Omental fat pad (tissue), 4 donors: ENCODE results near the gene GDPD5. TPM values are rescaled to one million over a fixed set of nuclear protein-coding genes. Genes with fewer than 3 reads are reported as not detected.

Experiments used
- ATAC-seq: fragments of 150-250 bp; one replicate; pipeline ENCODE4 v1.9.1; 2016; ENCODE audit warnings: mild to moderate bottlenecking, moderate library complexity; ENCODE audit not compliant: low FRiP score
- DNase-seq: peaks from one replicate; pipeline ENCODE4 v3.0.0-alpha.2; 2019; ENCODE audit warnings: low spot score
- total RNA-seq, 4 donors: library from RNA; depleted of rRNA; stranded (reverse); fragments of >200 nt; gene quantifications; one replicate each; pipeline ENCODE4 v1.1.0, GENCODE V29; 2016
- TF ChIP-seq, protein P1 (sequence below), 3 donors: fragments of 450-650 bp; IDR thresholded peaks; one replicate each; pipeline ENCODE4 v1.5.1; 2016 to 2017; ENCODE audit warnings: antibody characterized with exemption in 3 of 3, mild to moderate bottlenecking in 3 of 3, moderate library complexity in 2 of 3

The GDPD5 gene
- total RNA-seq, 4 donors from 2014 or later: 23.6 to 34.7 (median 31.7) TPM

DNA sequence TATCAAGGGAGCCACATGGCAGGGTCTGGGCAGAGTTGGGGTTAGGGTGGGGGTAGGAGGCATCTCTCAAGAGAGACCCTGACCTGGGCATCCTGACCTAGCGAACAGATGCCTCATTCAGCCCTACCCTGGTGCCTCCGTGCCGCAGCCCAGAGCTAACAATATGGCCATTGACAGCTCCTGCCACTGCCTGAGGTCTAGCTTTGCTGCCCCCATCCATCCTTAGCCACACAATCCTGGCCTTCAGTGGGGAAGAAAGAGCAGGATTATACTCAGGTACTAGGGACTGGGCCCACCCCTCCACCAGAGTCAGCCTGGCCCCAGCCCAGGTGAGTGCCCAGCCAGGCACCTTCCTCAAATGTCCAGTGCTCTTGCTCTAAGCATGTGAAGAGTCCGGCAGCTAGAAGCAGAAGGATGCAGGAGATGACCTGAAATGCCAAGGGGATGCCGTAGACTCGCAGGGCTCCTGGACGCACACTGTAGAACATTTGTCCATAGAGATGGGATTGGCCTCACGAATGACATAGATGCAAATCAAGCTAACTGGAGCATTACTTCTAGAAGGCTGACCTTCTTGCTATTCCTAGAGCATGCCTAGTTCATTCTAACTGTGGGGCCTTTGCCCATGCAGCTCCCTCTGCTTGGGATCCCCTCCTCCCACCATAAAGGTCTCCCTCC lies 23.0 kb upstream of the GDPD5 start:
- TF ChIP-seq, protein P1, sequence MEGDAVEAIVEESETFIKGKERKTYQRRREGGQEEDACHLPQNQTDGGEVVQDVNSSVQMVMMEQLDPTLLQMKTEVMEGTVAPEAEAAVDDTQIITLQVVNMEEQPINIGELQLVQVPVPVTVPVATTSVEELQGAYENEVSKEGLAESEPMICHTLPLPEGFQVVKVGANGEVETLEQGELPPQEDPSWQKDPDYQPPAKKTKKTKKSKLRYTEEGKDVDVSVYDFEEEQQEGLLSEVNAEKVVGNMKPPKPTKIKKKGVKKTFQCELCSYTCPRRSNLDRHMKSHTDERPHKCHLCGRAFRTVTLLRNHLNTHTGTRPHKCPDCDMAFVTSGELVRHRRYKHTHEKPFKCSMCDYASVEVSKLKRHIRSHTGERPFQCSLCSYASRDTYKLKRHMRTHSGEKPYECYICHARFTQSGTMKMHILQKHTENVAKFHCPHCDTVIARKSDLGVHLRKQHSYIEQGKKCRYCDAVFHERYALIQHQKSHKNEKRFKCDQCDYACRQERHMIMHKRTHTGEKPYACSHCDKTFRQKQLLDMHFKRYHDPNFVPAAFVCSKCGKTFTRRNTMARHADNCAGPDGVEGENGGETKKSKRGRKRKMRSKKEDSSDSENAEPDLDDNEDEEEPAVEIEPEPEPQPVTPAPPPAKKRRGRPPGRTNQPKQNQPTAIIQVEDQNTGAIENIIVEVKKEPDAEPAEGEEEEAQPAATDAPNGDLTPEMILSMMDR (IDR thresholded peaks at IDR 0.05): no peak
- DNase-seq (no peak), ATAC-seq (no peak)

DNA sequence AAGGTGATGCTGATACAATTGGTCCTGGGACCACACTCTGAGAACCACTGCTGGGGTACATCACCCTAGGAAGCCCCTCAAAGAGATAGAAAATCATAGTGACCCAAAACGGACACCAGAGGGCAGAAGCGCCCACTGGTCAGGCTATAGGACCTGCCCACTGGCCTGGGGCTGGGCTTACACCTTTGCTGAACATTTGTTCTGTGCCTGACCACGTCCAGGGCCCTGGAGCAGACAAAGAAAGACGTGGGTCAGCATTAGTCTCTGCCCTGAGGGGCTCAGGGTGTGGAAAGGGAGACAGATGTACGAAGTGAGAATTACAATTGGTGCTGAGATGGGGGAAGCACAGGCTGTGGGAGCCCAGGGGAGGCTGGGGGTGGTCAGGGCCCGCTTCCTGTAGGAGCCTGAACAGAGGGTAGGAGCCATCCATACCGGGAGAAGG lies 21.9 kb upstream of the GDPD5 start:
- DNase-seq: peak; percentile 55
- ATAC-seq: peak; percentile 86
- TF ChIP-seq, protein P1 (IDR thresholded peaks at IDR 0.05): peak in 2 of 3 donors; percentile 8 to 87

DNA sequence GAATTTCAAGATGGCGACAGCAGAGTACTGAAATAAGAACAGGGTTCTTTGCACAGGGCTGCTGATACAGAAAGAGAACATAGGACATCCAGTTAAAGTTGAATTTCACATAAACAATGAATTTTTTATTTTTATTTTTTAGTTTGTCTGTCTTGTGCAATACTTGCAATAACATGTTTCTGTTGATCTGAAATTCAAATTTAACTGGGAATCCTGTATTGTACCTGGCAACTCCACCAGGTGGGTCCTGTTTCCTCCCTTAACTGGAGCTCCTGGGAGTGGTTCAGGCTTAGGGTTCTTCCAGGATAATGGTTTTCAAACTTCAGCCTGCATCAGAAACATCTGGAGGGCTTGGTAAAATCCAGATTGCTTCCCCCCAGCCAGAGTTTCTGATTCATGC lies 21.4 kb upstream of the GDPD5 start:
- DNase-seq (no peak), ATAC-seq (no peak)
- TF ChIP-seq, protein P1 (IDR thresholded peaks at IDR 0.05): no peak

DNA sequence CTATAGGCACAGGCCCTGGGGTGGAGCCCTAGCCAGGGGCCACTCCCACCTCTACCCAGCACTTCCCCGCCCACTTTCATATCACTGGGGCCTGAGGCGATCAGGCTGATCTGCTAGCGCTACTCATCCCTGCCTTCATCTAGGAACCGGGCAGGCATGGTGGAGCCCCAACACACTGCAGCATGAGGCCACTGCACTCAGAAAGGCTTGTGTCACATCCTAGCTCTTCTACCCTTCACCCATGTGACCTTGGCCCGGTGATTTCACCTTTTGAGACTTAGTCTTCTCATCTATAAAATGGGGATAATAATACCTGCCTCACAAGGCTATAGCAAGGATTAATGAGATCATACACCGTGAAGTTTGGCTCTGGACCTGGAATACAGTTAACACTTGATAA lies 18.1 kb upstream of the GDPD5 start:
- ATAC-seq: no peak
- TF ChIP-seq, protein P1 (IDR thresholded peaks at IDR 0.05): no peak
- DNase-seq: no peak

DNA sequence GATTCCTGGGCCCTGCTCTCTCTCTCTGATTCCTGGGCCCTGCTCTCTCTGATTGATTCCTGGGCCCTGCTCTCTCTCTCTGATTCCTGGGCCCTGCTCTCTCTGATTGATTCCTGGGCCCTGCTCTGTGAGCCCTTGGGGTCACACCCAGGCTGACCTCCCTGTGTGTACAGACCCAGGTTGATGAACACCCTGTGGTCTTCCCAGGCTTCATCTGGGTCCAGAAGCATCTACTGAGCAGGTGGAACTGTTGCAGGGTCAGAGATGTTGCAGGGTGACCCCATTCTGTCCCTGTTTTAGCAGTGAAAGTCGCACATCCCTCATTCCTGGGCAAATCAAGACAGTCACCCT lies 16.3 kb upstream of the GDPD5 start:
- no peak for ATAC-seq
- TF ChIP-seq, protein P1 (IDR thresholded peaks at IDR 0.05): no peak
- no peak for DNase-seq

DNA sequence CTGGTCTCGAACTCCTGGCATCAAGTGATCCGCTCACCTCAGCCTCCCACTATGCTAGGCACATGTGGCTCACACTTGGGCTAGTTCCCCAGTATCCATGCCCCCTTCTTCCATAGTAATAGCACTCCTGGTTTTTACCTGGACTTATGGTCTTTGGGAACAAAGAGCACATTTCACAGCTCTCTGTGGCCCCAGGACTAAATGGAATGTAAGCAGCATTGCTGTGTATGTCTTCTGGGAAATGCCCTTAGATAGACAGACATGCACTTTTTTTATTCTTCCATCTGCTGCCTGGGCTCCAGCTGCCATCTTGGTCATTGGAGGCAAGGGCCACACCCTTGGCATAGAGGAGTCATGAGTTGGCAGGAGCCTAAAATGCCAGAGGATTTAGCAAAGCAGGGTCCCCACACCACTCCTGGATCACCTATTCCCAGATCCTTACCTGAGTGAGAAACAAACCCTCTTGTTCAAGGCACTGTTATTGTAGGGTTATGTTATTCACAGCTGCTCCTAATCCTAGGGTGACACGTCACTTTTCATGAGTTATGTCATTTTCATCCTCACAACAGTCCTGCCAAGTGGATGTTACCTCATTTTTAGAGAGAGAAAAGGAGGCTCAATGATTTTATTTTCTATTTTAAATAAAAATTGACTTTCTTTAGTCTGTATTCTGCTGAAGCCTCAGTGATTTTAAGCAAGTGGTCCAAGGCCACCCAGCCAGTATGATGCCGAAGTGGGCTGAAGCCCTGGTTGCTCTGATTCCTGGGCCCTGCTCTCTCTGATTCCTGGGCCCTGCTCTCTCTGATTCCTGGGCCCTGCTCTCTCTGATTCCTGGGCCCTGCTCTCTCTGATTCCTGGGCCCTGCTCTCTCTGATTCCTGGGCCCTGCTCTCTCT lies 15.7 kb upstream of the GDPD5 start:
- ATAC-seq (no peak), DNase-seq (no peak)
- TF ChIP-seq, protein P1 (IDR thresholded peaks at IDR 0.05): no peak
